CD8-positive, alpha-beta memory T cell (primary cell): ENCODE measurements around the gene SLC16A6. TPM values are rescaled to one million over a fixed set of nuclear protein-coding genes. Genes with fewer than 3 reads are reported as not detected.
"Not testable (repeated sequence)": the region's sequence is repeated elsewhere in the genome, so short reads cannot be mapped to it uniquely, and the experiment has no call there.

ENCODE experiments used
- CTCF ChIA-PET: fragments of 350-600 bp; sonication (Branson Sonifier 250); formaldehyde crosslinking; loops from one replicate; lab custom pipeline; 2021; ENCODE audit warnings: antibody characterized with exemption; lab: Charles Lee
- POLR2A ChIA-PET: fragments of 350-600 bp; sonication (Branson Sonifier 250); formaldehyde crosslinking; loops from one replicate; lab custom pipeline; 2021; ENCODE audit warnings: antibody characterized with exemption; lab: Charles Lee
- DNase-seq, 5 donors: peaks; one replicate each; pipeline versions ENCODE4 v3.0.0 to v3.0.0-alpha.2; 2020 to 2022; ENCODE audit warnings: mixed read lengths in 1 of 5
- H3K27ac ChIP-seq: one replicate; pipeline ENCODE4 v1.7.0; 2013; ENCODE audit warnings: low read depth, mild to moderate bottlenecking, low read length, moderate library complexity
- H3K27me3 ChIP-seq: 2 replicates; pipeline ENCODE4 v1.7.0; 2013; ENCODE audit warnings: low read length, mild to moderate bottlenecking; ENCODE audit not compliant: insufficient read depth, poor library complexity, severe bottlenecking
- H3K36me3 ChIP-seq: 2 replicates; pipeline ENCODE4 v1.7.0; 2013; ENCODE audit warnings: mild to moderate bottlenecking, low read length, moderate library complexity; ENCODE audit not compliant: insufficient read depth
- H3K4me1 ChIP-seq: 2 replicates; pipeline ENCODE4 v1.7.0; 2013; ENCODE audit warnings: mild to moderate bottlenecking, low read length, moderate library complexity; ENCODE audit not compliant: insufficient read depth
- H3K4me3 ChIP-seq: 2 replicates; pipeline ENCODE4 v1.7.0; 2013; ENCODE audit warnings: mild to moderate bottlenecking, low read length
- H3K9me3 ChIP-seq: 2 replicates; pipeline ENCODE4 v1.7.0; 2013; ENCODE audit warnings: mild to moderate bottlenecking, low read length
- H3K27ac Mint-ChIP-seq, 8 donors: one replicate each; pipeline ENCODE4 v1.8.0; 2020 to 2021; ENCODE audit warnings: mixed read lengths in 8 of 8, mild to moderate bottlenecking in 6 of 8, inconsistent platforms in 3 of 8, moderate library complexity in 3 of 8
- H3K27me3 Mint-ChIP-seq, 2 donors: one replicate each; pipeline ENCODE4 v1.8.0; 2020 to 2021; ENCODE audit warnings: mixed read lengths in 2 of 2, mild to moderate bottlenecking in 1 of 2, moderate library complexity in 1 of 2
- H3K36me3 Mint-ChIP-seq, 3 donors: one replicate each; pipeline ENCODE4 v1.8.0; 2020 to 2021; ENCODE audit warnings: mixed read lengths in 3 of 3, inconsistent platforms in 1 of 3, mild to moderate bottlenecking in 1 of 3
- H3K4me1 Mint-ChIP-seq, 3 donors: one replicate each; pipeline ENCODE4 v1.8.0; 2020 to 2021; ENCODE audit warnings: mixed read lengths in 3 of 3, inconsistent platforms in 1 of 3, mild to moderate bottlenecking in 1 of 3
- H3K4me3 Mint-ChIP-seq, 7 donors: one replicate each; pipeline ENCODE4 v1.8.0; 2020 to 2021; ENCODE audit warnings: mixed read lengths in 7 of 7, mild to moderate bottlenecking in 6 of 7, moderate library complexity in 4 of 7, inconsistent platforms in 2 of 7
- H3K9me3 Mint-ChIP-seq, 5 donors: one replicate each; pipeline ENCODE4 v1.8.0; 2020 to 2022; ENCODE audit warnings: mixed read lengths in 5 of 5, mild to moderate bottlenecking in 3 of 5, moderate library complexity in 2 of 5, inconsistent platforms in 1 of 5
- polyA plus RNA-seq: library from polyadenylated mRNA; unstranded; fragments of 300-500 nt; fragmentation: Illumina TruSeq; gene quantifications from one replicate; pipeline ENCODE4 v1.2.3, GENCODE V29; 2021
- total RNA-seq, 2 experiments: library from RNA; stranded (reverse); gene quantifications; one replicate each; pipeline ENCODE4 v1.2.3, GENCODE V29; 2021

The SLC16A6 gene
- total and polyA plus RNA-seq, 3 experiments from 2014 or later = 1.3 to 9.4 (median 8.4) TPM

GRCh38 chr17:68228039-68228680 lies 62.8 kb downstream of the SLC16A6 start:
- H3K36me3 ChIP-seq, H3K27me3 ChIP-seq, H3K27me3 Mint-ChIP-seq, H3K4me1 ChIP-seq, H3K27ac ChIP-seq, CTCF ChIA-PET, DNase-seq, H3K4me3 Mint-ChIP-seq, H3K9me3 Mint-ChIP-seq, H3K4me3 ChIP-seq, H3K9me3 ChIP-seq: not testable (repeated sequence)
- POLR2A ChIA-PET = interaction anchor here (0.5 kb wide), 1 partner anchor 18 kb away, joined by 3 read pairs; no protein-coding TSS in a partner anchor
- peaks cover 2 to 34% (median 5%) of the 10 kb centered on the region in 3 donors for H3K36me3 Mint-ChIP-seq
- H3K27ac Mint-ChIP-seq = peak overlapping the region; percentile 31 to 91 (median 78)
- peaks cover 17 to 59% (median 43%) of the 10 kb centered on the region in 3 donors for H3K4me1 Mint-ChIP-seq

- DNase-seq = peak in 1 of 5 donors; percentile 34
- POLR2A ChIA-PET = interaction anchor here (0.6 to 1.3 kb wide), 6 partner anchors 9 to 96 kb away, joined by 3 to 11 read pairs (median 4); no protein-coding TSS in a partner anchor
- CTCF ChIA-PET = interaction anchor here (0.6 to 1.3 kb wide), 4 partner anchors 9 to 31 kb away, joined by 3 to 4 read pairs (median 3); no protein-coding TSS in a partner anchor
- H3K9me3 Mint-ChIP-seq, H3K36me3 ChIP-seq, H3K27me3 Mint-ChIP-seq, H3K9me3 ChIP-seq, H3K4me1 ChIP-seq, H3K4me3 ChIP-seq, H3K27ac ChIP-seq, H3K27me3 ChIP-seq: not testable (repeated sequence)
- H3K4me3 Mint-ChIP-seq = peak overlapping the region in 3 of 7 donors; percentile 11 to 33 (median 15)
- peak overlapping the region; percentile 42 to 94 (median 80) for H3K27ac Mint-ChIP-seq
- H3K4me1 Mint-ChIP-seq = peaks cover 27 to 63% (median 47%) of the 10 kb centered on the region in 3 donors
- H3K36me3 Mint-ChIP-seq = peaks cover 5 to 45% (median 5%) of the 10 kb centered on the region in 3 donors
Observed at GRCh38 chr17:68225055-68225454, 65.9 kb downstream of the SLC16A6 start.

GRCh38 chr17:68222606-68223005 lies 68.3 kb downstream of the SLC16A6 start:
- peaks cover 0 to 43% (median 8%) of the 10 kb centered on the region in 3 donors for H3K36me3 Mint-ChIP-seq
- H3K4me1 Mint-ChIP-seq = peaks cover 25 to 54% (median 37%) of the 10 kb centered on the region in 3 donors
- Histone ChIP-seq H3K4me1 (no peaks in the 10 kb centered on the region), H3K36me3 (no peaks in the 10 kb centered on the region), H3K4me3 (no peak overlapping the region), H3K27ac (no peak overlapping the region), H3K9me3 (no peaks in the 10 kb centered on the region), H3K27me3 (no peaks in the 10 kb centered on the region)
- ChIA-PET POLR2A (no interaction called here), CTCF (interaction anchor here (1.2 to 2.2 kb wide), 2 partner anchors 18 to 22 kb away, joined by 3 to 9 read pairs; no protein-coding TSS in a partner anchor)
- DNase-seq = no peak
- peak overlapping the region in 7 of 8 donors; percentile 13 to 81 (median 51) for H3K27ac Mint-ChIP-seq
- H3K4me3 Mint-ChIP-seq = no peak overlapping the region
- no peaks in the 10 kb centered on the region for H3K27me3 Mint-ChIP-seq
- no peaks in the 10 kb centered on the region for H3K9me3 Mint-ChIP-seq

- Histone ChIP-seq H3K9me3 (no peaks in the 10 kb centered on the region), H3K4me1 (no peaks in the 10 kb centered on the region), H3K36me3 (no peaks in the 10 kb centered on the region), H3K27ac (no peak overlapping the region), H3K27me3 (no peaks in the 10 kb centered on the region), H3K4me3 (no peak overlapping the region)
- no peak overlapping the region for H3K4me3 Mint-ChIP-seq
- H3K9me3 Mint-ChIP-seq = no peaks in the 10 kb centered on the region
- ChIA-PET POLR2A (interaction anchor here (1.2 kb wide), 1 partner anchor 16 kb away, joined by 3 read pairs; no protein-coding TSS in a partner anchor), CTCF (interaction anchor here (1.2 to 2.2 kb wide), 2 partner anchors 17 to 21 kb away, joined by 3 to 9 read pairs; no protein-coding TSS in a partner anchor)
- H3K27ac Mint-ChIP-seq = peak overlapping the region in 6 of 8 donors; percentile 55 to 87 (median 74)
- DNase-seq = no peak
- peaks cover 0 to 42% (median 8%) of the 10 kb centered on the region in 3 donors for H3K36me3 Mint-ChIP-seq
- no peaks in the 10 kb centered on the region for H3K27me3 Mint-ChIP-seq
- H3K4me1 Mint-ChIP-seq = peaks cover 25 to 60% (median 33%) of the 10 kb centered on the region in 3 donors
Observed at GRCh38 chr17:68221786-68222185, 69.1 kb downstream of the SLC16A6 start.

GRCh38 chr17:68220786-68221185 lies 70.1 kb downstream of the SLC16A6 start:
- H3K27ac ChIP-seq, H3K9me3 Mint-ChIP-seq, H3K4me1 ChIP-seq, H3K36me3 ChIP-seq, H3K9me3 ChIP-seq, H3K27me3 ChIP-seq, DNase-seq, H3K4me3 Mint-ChIP-seq, H3K4me3 ChIP-seq, H3K27me3 Mint-ChIP-seq: not testable (repeated sequence)
- POLR2A ChIA-PET = interaction anchor here (1.2 kb wide), 1 partner anchor 15 kb away, joined by 3 read pairs; no protein-coding TSS in a partner anchor
- peaks cover 29 to 59% (median 38%) of the 10 kb centered on the region in 3 donors for H3K4me1 Mint-ChIP-seq
- CTCF ChIA-PET = interaction anchor here (2.2 kb wide), 1 partner anchor 20 kb away, joined by 9 read pairs; no protein-coding TSS in a partner anchor
- peaks cover 0 to 48% (median 8%) of the 10 kb centered on the region in 3 donors for H3K36me3 Mint-ChIP-seq
- H3K27ac Mint-ChIP-seq = peak overlapping the region in 1 of 8 donors; percentile 54

- H3K4me1 ChIP-seq, H3K27me3 Mint-ChIP-seq, H3K36me3 ChIP-seq, DNase-seq, H3K27ac ChIP-seq, H3K9me3 ChIP-seq, H3K4me3 ChIP-seq, H3K9me3 Mint-ChIP-seq, H3K27me3 ChIP-seq: not testable (repeated sequence)
- H3K4me3 Mint-ChIP-seq = peak overlapping the region in 1 of 7 donors; percentile 23
- peaks cover 0 to 51% (median 8%) of the 10 kb centered on the region in 3 donors for H3K36me3 Mint-ChIP-seq
- POLR2A ChIA-PET = interaction anchor here (0.6 kb wide), 1 partner anchor 67 kb away, joined by 3 read pairs; no protein-coding TSS in a partner anchor
- H3K27ac Mint-ChIP-seq = peak overlapping the region in 6 of 8 donors; percentile 30 to 60 (median 55)
- CTCF ChIA-PET = interaction anchor here (1.6 to 1.9 kb wide), 2 partner anchors 15 to 242 kb away, joined by 3 to 4 read pairs; no protein-coding TSS in a partner anchor
- H3K4me1 Mint-ChIP-seq = peaks cover 27 to 58% (median 37%) of the 10 kb centered on the region in 3 donors
Observed at GRCh38 chr17:68220186-68220585, 70.7 kb downstream of the SLC16A6 start.

GRCh38 chr17:68219429-68219828 lies 71.5 kb downstream of the SLC16A6 start:
- not testable (repeated sequence) for H3K36me3 ChIP-seq, H3K9me3 Mint-ChIP-seq, H3K4me3 ChIP-seq, H3K27me3 ChIP-seq, H3K9me3 ChIP-seq, DNase-seq, H3K27me3 Mint-ChIP-seq, H3K27ac ChIP-seq, H3K4me3 Mint-ChIP-seq, H3K4me1 ChIP-seq
- Mint-ChIP-seq H3K4me1 (peaks cover 23 to 56% (median 37%) of the 10 kb centered on the region in 3 donors), H3K36me3 (peaks cover 0 to 56% (median 9%) of the 10 kb centered on the region in 3 donors), H3K27ac (peak overlapping the region in 4 of 8 donors; percentile 53 to 90 (median 82))
- ChIA-PET CTCF (interaction anchor here (1.6 to 1.9 kb wide), 2 partner anchors 15 to 243 kb away, joined by 3 to 4 read pairs; no protein-coding TSS in a partner anchor), POLR2A (interaction anchor here (0.6 kb wide), 1 partner anchor 68 kb away, joined by 3 read pairs; no protein-coding TSS in a partner anchor)
